Calu3 (cell line): ENCODE results near the gene IRF7. TPM values are rescaled to one million over a fixed set of nuclear protein-coding genes. Genes with fewer than 3 reads are reported as not detected.

Experiments
- BruUV-seq: library from RNA; stranded (reverse); fragments of 400-500 nt; replicated peaks from 2 replicates; lab custom pipeline; 2021; lab: Mats Ljungman, UMichigan
- CTCF ChIA-PET: fragments of 300-600 bp; sonication (Branson Sonifier 250); formaldehyde crosslinking; loops from one replicate; lab custom pipeline; 2022; ENCODE audit warnings: antibody characterized with exemption; lab: Charles Lee
- DNase-seq: peaks from one replicate; pipeline ENCODE4 v3.0.0; 2022
- H3K27ac Mint-ChIP-seq: one replicate; pipeline ENCODE4 v1.8.0; 2022; ENCODE audit warnings: mixed read lengths; ENCODE audit not compliant: unreplicated experiment
- H3K27me3 Mint-ChIP-seq: one replicate; pipeline ENCODE4 v1.8.0; 2022; ENCODE audit warnings: mixed read lengths; ENCODE audit not compliant: unreplicated experiment
- H3K36me3 Mint-ChIP-seq: one replicate; pipeline ENCODE4 v1.8.0; 2022; ENCODE audit warnings: mild to moderate bottlenecking, moderate library complexity, mixed read lengths; ENCODE audit not compliant: insufficient read depth, unreplicated experiment
- H3K4me1 Mint-ChIP-seq: one replicate; pipeline ENCODE4 v1.8.0; 2022; ENCODE audit warnings: mild to moderate bottlenecking, low read depth, mixed read lengths; ENCODE audit not compliant: unreplicated experiment
- H3K4me3 Mint-ChIP-seq: one replicate; pipeline ENCODE4 v1.8.0; 2022; ENCODE audit warnings: mild to moderate bottlenecking, low read depth, moderate library complexity, mixed read lengths; ENCODE audit not compliant: unreplicated experiment
- H3K9me3 Mint-ChIP-seq: one replicate; pipeline ENCODE4 v1.8.0; 2022; ENCODE audit warnings: low read depth, mixed read lengths; ENCODE audit not compliant: unreplicated experiment
- intact Hi-C: fragments of 100-400 bp; cut with micrococcal nuclease; formaldehyde crosslinking; loops from one replicate; pipeline ENCODE4 v1.10.0; 2022; ENCODE audit not compliant: unreplicated experiment
- total RNA-seq: library from RNA; stranded (reverse); gene quantifications from 2 replicates; pipeline ENCODE4 v1.2.3, GENCODE V29; 2022
- TF ChIP-seq, protein P1 (sequence below): fragments of 200-600 bp; IDR thresholded peaks from one replicate; pipeline ENCODE4 v1.8.0; 2022; ENCODE audit warnings: antibody characterized with exemption; ENCODE audit not compliant: unreplicated experiment

The IRF7 gene
- total RNA-seq, 1 experiment from 2014 or later = 48.7 TPM

DNA sequence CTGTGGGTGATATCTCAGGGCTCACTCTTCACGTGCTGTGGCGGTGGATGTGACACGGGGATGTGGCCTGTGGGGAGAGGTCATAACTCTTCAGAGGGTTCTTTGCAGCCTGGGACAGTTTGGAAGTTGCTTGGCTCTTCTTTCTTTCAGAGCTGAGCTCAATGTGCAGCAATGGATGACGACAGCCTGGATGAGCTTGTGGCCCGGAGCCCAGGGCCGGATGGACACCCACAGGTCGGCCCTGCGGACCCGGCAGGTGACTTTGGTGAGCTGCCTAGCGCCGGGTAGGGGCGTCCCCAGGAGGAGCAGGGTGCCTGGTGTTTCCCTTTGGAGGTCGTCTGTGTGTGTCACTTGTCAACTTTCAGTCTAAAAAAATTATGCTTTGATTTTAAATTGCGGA lies 34.4 kb downstream of the IRF7 start:
- TF ChIP-seq, protein P1, sequence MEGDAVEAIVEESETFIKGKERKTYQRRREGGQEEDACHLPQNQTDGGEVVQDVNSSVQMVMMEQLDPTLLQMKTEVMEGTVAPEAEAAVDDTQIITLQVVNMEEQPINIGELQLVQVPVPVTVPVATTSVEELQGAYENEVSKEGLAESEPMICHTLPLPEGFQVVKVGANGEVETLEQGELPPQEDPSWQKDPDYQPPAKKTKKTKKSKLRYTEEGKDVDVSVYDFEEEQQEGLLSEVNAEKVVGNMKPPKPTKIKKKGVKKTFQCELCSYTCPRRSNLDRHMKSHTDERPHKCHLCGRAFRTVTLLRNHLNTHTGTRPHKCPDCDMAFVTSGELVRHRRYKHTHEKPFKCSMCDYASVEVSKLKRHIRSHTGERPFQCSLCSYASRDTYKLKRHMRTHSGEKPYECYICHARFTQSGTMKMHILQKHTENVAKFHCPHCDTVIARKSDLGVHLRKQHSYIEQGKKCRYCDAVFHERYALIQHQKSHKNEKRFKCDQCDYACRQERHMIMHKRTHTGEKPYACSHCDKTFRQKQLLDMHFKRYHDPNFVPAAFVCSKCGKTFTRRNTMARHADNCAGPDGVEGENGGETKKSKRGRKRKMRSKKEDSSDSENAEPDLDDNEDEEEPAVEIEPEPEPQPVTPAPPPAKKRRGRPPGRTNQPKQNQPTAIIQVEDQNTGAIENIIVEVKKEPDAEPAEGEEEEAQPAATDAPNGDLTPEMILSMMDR = no peak
- Mint-ChIP-seq H3K9me3 (no peaks in the 10 kb centered on the region), H3K36me3 (peaks cover 38% of the 10 kb centered on the region), H3K27ac (no peak overlapping the region), H3K27me3 (no peaks in the 10 kb centered on the region), H3K4me3 (no peak overlapping the region), H3K4me1 (peaks cover 26% of the 10 kb centered on the region)
- DNase-seq = no peak
- CTCF ChIA-PET = interaction anchor here (0.6 to 0.7 kb wide), 2 partner anchors 21 to 158 kb away, joined by 3 read pairs; no protein-coding TSS in a partner anchor
- BruUV-seq = no TSS peak
- intact Hi-C loops = no loop called here

DNA sequence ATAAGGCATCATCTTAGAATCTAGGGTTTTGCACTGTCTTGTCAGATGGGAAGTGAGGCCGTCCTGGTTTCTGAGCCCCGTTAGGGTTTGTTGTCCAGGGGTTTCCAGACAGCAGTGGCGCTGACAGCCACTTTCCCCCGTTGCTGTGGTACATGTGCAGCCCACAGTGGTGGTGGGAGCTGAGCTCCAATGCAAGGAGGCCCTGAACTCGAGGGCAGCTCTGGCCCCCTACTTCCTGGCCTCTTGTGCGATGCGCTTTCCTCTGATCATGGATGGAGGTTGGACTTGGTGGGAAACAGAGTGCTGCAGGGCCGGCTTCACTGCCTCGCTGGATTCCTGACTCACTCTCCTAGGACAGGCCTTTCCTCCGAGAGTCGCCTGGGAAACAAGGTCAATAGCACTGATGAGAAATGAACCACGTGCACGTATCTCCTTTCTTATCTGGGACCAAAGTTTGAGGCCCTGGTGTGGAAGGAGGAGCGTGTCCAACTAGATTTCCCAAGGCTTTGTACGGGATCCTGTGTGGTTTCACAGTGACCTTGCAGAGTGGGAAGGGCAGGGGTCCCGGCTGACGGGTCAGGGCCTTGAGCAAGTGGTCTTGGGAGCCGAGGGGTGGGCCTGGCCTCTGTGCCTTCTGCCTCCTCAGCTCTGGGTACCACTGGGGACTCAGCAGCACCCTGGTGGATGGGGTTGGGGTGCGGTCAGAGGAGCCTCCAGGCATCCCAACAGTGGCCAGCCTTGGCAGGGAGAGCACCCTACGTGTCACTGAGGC lies 35.7 kb downstream of the IRF7 start:
- H3K9me3 Mint-ChIP-seq = no peaks in the 10 kb centered on the region
- no TSS peak for BruUV-seq
- peaks cover 51% of the 10 kb centered on the region for H3K36me3 Mint-ChIP-seq
- CTCF ChIA-PET = no interaction called here
- peaks cover 4% of the 10 kb centered on the region for H3K27me3 Mint-ChIP-seq
- DNase-seq = no peak
- H3K27ac Mint-ChIP-seq = no peak overlapping the region
- intact Hi-C loops = no loop called here
- H3K4me3 Mint-ChIP-seq = no peak overlapping the region
- H3K4me1 Mint-ChIP-seq = peaks cover 26% of the 10 kb centered on the region
- TF ChIP-seq, protein P1 = no peak

DNA sequence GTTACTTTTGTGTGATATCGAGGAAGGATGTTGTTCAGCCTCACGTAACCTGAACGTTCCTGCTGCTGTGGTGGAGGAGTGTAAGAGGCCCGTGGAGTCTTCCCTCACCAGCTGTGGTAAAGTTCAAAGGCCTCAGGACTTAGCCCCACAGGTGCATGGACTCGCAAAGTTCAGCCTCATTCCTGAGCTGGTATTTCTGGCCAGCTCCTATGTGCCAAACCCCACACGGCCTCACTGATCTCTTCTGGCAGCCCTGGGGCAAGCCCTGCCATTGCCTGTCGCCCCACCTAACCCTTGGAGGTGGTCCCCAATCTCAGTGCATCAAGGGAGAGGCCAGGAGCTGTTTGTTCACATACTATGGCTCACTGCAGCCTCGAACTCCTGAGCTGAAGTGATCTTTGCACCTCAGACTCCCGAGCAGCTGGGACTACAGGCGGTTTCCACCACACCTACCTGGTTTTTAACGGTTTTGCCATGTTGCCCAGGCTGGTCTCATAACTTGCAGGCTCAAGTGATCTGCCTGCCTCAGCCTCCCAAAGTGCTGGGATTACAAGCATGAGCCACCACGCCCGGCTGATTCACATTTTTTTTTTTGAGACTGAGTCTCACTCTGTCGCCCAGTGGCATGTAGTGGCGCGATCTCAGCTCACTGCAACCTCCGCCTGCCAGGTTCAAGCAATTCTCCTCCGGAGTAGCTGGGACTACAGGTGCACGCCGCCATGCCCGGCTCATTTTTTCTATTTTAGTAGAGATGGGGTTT lies 37.3 kb downstream of the IRF7 start:
- no peak for DNase-seq
- CTCF ChIA-PET = no interaction called here
- peak overlapping the region; percentile 87 for H3K4me3 Mint-ChIP-seq

DNA sequence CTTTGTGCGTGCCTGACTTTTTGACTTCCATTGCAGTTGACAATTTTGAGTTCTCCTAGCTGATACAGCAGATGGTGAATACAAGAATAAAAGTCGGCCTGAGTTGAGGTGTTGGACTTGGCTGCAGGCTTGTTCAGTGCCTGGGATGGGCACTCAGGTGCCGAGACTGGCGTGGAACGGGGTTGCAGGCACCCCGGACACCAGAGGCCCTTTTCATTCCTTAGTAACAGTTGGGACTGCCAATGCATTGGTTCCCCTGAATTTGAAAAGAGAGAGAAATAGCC lies 38.2 kb downstream of the IRF7 start:
- DNase-seq = no peak
- peak overlapping the region; percentile 36 for H3K27ac Mint-ChIP-seq
- intact Hi-C loops = no loop called here
- BruUV-seq = TSS peak; percentile 65
- CTCF ChIA-PET = no interaction called here
- peaks cover 16% of the 10 kb centered on the region for H3K27me3 Mint-ChIP-seq
- peaks cover 47% of the 10 kb centered on the region for H3K36me3 Mint-ChIP-seq
- H3K4me3 Mint-ChIP-seq = peak overlapping the region; percentile 87
- TF ChIP-seq, protein P1 = no peak
- H3K9me3 Mint-ChIP-seq = no peaks in the 10 kb centered on the region
- H3K4me1 Mint-ChIP-seq = peaks cover 36% of the 10 kb centered on the region

More for the DNA sequence above, 37.3 kb downstream of the IRF7 start:
- BruUV-seq = no TSS peak
- peaks cover 36% of the 10 kb centered on the region for H3K4me1 Mint-ChIP-seq
- peaks cover 51% of the 10 kb centered on the region for H3K36me3 Mint-ChIP-seq
- intact Hi-C loops = no loop called here
- peaks cover 16% of the 10 kb centered on the region for H3K27me3 Mint-ChIP-seq
- no peak overlapping the region for H3K27ac Mint-ChIP-seq
- no peaks in the 10 kb centered on the region for H3K9me3 Mint-ChIP-seq
- TF ChIP-seq, protein P1 = no peak
